IPS-20b (cell line): ENCODE data around the gene MYO5B.

ENCODE experiments used
- H3K27ac ChIP-seq: one replicate; pipeline ENCODE4 v1.5.1; 2013; ENCODE audit warnings: low read length
- H3K27me3 ChIP-seq: 2 replicates; pipeline ENCODE4 v1.6.1; 2013; ENCODE audit warnings: mild to moderate bottlenecking, low read length, inconsistent platforms; ENCODE audit not compliant: insufficient read depth
- H3K36me3 ChIP-seq: 2 replicates; pipeline ENCODE4 v1.6.1; 2013; ENCODE audit warnings: low read depth, mild to moderate bottlenecking, inconsistent platforms, low read length, moderate library complexity; ENCODE audit not compliant: insufficient read depth
- H3K4me1 ChIP-seq: 2 replicates; pipeline ENCODE4 v1.6.1; 2013; ENCODE audit warnings: mild to moderate bottlenecking, control low read depth, inconsistent platforms, low read length, moderate library complexity; ENCODE audit not compliant: insufficient read depth
- H3K4me3 ChIP-seq: 2 replicates; pipeline ENCODE4 v1.5.1; 2013; ENCODE audit warnings: mild to moderate bottlenecking, low read length, inconsistent platforms
- H3K9ac ChIP-seq: 2 replicates; pipeline ENCODE4 v1.6.1; 2013; ENCODE audit warnings: low read depth, mild to moderate bottlenecking, inconsistent platforms, low read length, moderate library complexity
- H3K9me3 ChIP-seq: 2 replicates; pipeline ENCODE4 v1.6.1; 2013; ENCODE audit warnings: mild to moderate bottlenecking, low read depth, low read length, inconsistent platforms; ENCODE audit not compliant: insufficient read depth

The MYO5B gene

GRCh38 chr18:49997558-49997957 lies 197.4 kb downstream of the MYO5B start:
- Histone ChIP-seq H3K27ac (no peak overlapping the region), H3K9me3 (no peaks in the 10 kb centered on the region), H3K9ac (no peak overlapping the region), H3K4me1 (no peaks in the 10 kb centered on the region), H3K36me3 (no peaks in the 10 kb centered on the region), H3K27me3 (no peaks in the 10 kb centered on the region), H3K4me3 (no peak overlapping the region)

- Histone ChIP-seq H3K4me3 (no peak overlapping the region), H3K36me3 (no peaks in the 10 kb centered on the region), H3K27me3 (no peaks in the 10 kb centered on the region), H3K9ac (no peak overlapping the region), H3K4me1 (no peaks in the 10 kb centered on the region; the same call in 1 of the 2 replicates), H3K9me3 (no peaks in the 10 kb centered on the region), H3K27ac (no peak overlapping the region)
These were observed 200.5 kb downstream of the MYO5B start for GRCh38 chr18:49994410-49994809.

DNA sequence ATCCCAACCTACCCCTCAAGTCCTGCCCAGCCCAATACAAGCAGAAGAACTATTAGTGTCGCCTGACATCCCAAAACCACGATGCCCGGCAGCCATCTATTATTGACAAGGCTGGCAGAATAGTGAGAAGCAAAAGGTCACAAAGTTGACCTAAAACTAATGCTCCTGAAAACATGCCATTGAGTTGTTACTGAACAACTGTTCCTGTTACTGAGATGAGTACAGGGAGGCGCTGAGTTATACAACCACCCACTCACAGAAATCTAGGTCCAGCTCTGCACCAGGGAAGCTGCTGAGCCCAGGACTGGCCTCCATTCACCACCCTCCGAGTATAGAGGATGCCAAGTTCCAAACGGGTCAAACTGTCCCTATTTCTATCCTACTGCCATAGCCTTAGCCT lies 201.6 kb downstream of the MYO5B start:
- H3K27me3 ChIP-seq, result no peaks in the 10 kb centered on the region
- H3K4me3 ChIP-seq, result no peak overlapping the region
- no peaks in the 10 kb centered on the region for H3K9me3 ChIP-seq
- H3K36me3 ChIP-seq, result no peaks in the 10 kb centered on the region
- H3K9ac ChIP-seq, result no peak overlapping the region
- H3K4me1 ChIP-seq, result peaks cover 10% of the 10 kb centered on the region
- no peak overlapping the region for H3K27ac ChIP-seq

DNA sequence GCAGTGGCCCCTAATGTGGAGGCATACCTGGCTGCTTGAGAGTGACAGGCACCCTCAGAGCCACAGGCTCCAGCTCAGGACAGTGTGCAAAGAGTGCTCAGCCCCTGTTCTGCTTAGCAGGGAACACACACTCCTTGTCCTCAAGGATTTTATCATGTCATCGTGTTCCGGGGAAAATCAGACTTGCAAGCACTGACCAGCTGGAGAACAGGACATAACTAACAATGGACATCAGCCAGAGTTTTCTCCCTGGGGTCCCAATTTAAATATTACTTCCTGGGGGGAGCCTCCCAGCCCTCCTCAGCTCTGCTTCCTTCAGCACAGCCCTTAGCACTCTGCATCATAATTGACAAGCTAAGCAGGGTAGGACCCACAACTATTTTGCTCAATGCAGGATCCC lies 206.2 kb downstream of the MYO5B start:
- H3K4me3 ChIP-seq, result peak overlapping the region; percentile 1; the same call in 1 of the 2 replicates
- no peak overlapping the region for H3K27ac ChIP-seq
- H3K4me1 ChIP-seq, result peaks cover 14% of the 10 kb centered on the region
- H3K9me3 ChIP-seq, result no peaks in the 10 kb centered on the region
- H3K27me3 ChIP-seq, result no peaks in the 10 kb centered on the region
- H3K9ac ChIP-seq, result peak overlapping the region; percentile 31; the same call in 1 of the 2 replicates
- H3K36me3 ChIP-seq, result no peaks in the 10 kb centered on the region

DNA sequence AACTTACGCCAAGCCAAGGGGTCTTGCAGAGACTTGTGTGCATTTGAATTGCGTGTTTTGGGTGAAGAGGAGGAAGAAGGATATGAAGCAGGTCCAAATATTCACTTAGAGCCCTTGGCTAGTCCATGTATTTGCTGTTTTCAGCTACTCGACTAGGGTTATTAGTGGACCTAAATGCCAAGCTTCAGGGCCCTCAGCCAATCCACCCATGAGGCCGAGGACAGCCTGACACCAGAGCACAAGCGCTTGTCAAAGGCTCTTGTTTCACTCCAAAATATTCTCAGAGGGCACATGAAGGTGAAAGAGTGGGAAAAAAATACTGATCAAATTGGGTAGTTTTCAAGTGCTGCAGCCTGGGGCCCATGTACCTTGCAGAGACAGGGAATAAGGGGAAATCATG lies 206.8 kb downstream of the MYO5B start:
- H3K4me1 ChIP-seq, result peaks cover 14% of the 10 kb centered on the region
- H3K9ac ChIP-seq, result no peak overlapping the region; the same call in 1 of the 2 replicates
- H3K4me3 ChIP-seq, result no peak overlapping the region
- no peaks in the 10 kb centered on the region for H3K36me3 ChIP-seq
- no peaks in the 10 kb centered on the region for H3K9me3 ChIP-seq
- no peaks in the 10 kb centered on the region for H3K27me3 ChIP-seq
- no peak overlapping the region for H3K27ac ChIP-seq

- H3K4me3 ChIP-seq, result no peak overlapping the region
- H3K27ac ChIP-seq, result no peak overlapping the region
- H3K9ac ChIP-seq, result no peak overlapping the region
- no peaks in the 10 kb centered on the region for H3K9me3 ChIP-seq
- no peaks in the 10 kb centered on the region for H3K27me3 ChIP-seq
- H3K36me3 ChIP-seq, result no peaks in the 10 kb centered on the region
- peaks cover 14% of the 10 kb centered on the region for H3K4me1 ChIP-seq
These were observed 209.7 kb downstream of the MYO5B start for GRCh38 chr18:49985236-49985635.

DNA sequence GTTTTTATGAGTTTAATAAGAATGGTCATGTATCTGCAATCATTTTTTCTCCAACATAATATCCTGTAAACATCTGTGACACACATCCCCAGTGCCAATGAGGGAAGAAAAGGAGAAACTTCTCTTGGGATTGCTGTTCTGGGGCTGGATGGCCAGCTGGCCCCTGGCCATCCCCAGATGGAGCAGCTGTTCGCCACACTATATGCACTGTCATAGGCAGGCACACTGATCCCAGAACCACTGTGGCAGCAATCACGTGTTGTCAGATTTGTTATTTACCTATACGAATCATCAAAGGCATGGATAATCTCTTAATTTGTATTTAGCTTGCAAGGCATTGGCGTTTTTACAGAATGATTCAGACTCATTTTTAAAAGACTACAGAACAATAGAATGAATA lies 214.1 kb downstream of the MYO5B start:
- H3K27me3 ChIP-seq, result no peaks in the 10 kb centered on the region
- H3K4me3 ChIP-seq, result no peak overlapping the region
- no peak overlapping the region for H3K9ac ChIP-seq
- H3K36me3 ChIP-seq, result no peaks in the 10 kb centered on the region
- no peaks in the 10 kb centered on the region for H3K4me1 ChIP-seq
- no peak overlapping the region for H3K27ac ChIP-seq
- no peaks in the 10 kb centered on the region for H3K9me3 ChIP-seq

- H3K27me3 ChIP-seq, result no peaks in the 10 kb centered on the region
- H3K9ac ChIP-seq, result no peak overlapping the region
- no peak overlapping the region for H3K27ac ChIP-seq
- no peaks in the 10 kb centered on the region for H3K36me3 ChIP-seq
- no peak overlapping the region for H3K4me3 ChIP-seq
- H3K9me3 ChIP-seq, result no peaks in the 10 kb centered on the region
- no peaks in the 10 kb centered on the region for H3K4me1 ChIP-seq
These were observed 218.0 kb downstream of the MYO5B start for GRCh38 chr18:49976795-49977560.

DNA sequence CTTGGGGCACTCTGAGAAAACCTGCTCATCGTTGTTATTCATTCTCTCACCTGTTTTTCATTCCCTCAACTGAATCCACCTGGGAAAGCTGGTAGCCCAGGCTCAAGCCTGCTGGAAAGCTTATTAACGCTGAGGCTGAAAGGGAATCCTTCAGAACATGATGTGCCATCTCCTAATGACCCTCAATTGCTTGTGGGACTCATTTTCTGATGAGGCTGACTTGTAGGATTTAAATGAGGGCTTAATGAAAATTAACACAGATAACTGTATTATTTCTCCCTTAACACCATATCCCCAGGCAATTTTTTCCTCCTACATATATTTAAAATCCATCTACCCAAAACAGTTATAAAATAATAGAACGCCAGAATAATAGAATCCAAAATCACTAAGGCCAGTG lies 218.9 kb downstream of the MYO5B start:
- Histone ChIP-seq H3K4me3 (no peak overlapping the region), H3K27me3 (no peaks in the 10 kb centered on the region), H3K36me3 (no peaks in the 10 kb centered on the region), H3K9me3 (no peaks in the 10 kb centered on the region), H3K27ac (no peak overlapping the region), H3K4me1 (no peaks in the 10 kb centered on the region), H3K9ac (no peak overlapping the region)

GRCh38 chr18:49974079-49974478 lies 220.9 kb downstream of the MYO5B start:
- H3K36me3 ChIP-seq, result no peaks in the 10 kb centered on the region
- H3K9me3 ChIP-seq, result no peaks in the 10 kb centered on the region
- H3K27ac ChIP-seq, result no peak overlapping the region
- H3K4me1 ChIP-seq, result no peaks in the 10 kb centered on the region
- H3K27me3 ChIP-seq, result no peaks in the 10 kb centered on the region
- no peak overlapping the region for H3K4me3 ChIP-seq
- H3K9ac ChIP-seq, result no peak overlapping the region

DNA sequence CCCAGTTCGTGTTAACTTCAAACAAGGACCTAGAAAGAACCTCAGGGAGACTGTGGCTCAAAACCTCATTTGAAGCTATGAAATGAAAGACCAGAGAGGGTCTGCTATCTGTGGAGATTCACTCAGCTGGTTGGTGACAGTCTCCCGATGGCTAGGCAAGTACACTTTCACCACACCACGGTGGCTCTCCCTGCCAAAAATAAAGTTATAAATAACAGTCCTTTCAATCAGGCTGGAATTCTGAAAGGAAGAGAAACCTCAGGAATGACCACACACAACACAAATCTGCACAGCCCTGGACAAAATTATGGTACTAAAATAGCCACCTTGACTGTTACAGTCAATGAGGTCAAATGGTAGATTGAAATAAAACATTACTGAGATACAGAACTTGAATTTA lies 221.4 kb downstream of the MYO5B start:
- Histone ChIP-seq H3K4me3 (no peak overlapping the region), H3K4me1 (no peaks in the 10 kb centered on the region), H3K27me3 (no peaks in the 10 kb centered on the region), H3K27ac (no peak overlapping the region), H3K9ac (no peak overlapping the region), H3K36me3 (no peaks in the 10 kb centered on the region), H3K9me3 (no peaks in the 10 kb centered on the region)

- H3K36me3 ChIP-seq, result no peaks in the 10 kb centered on the region
- no peaks in the 10 kb centered on the region for H3K4me1 ChIP-seq
- no peaks in the 10 kb centered on the region for H3K9me3 ChIP-seq
- no peak overlapping the region for H3K4me3 ChIP-seq
- H3K9ac ChIP-seq, result no peak overlapping the region
- H3K27me3 ChIP-seq, result no peaks in the 10 kb centered on the region
- H3K27ac ChIP-seq, result no peak overlapping the region
These were observed 222.4 kb downstream of the MYO5B start for GRCh38 chr18:49972535-49972934.
